Measurements from ENCODE around the gene DMBT1.
A peak's percentile ranks its signal among the peaks of the same experiment; 100 is the strongest.

DMBT1 gene

DNA sequence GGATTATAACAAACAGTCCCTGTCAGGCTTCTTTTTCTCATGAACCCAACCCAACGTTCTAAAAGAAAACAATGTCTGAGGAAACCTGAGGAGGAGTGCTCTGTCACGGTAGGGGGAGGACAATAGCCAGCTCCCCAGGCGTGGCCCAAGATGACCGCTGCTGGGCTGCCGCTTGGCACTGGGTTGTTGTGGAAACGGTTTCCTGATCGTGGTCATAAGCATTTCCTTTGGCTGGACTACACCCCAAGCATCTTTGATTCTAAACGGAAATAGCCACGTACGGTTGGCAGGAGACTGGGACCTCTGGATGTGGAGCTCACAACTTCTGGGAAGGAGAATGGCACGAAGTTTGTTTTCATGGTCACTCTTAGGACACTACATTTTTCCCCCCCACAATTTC, 30.4 kb upstream of the DMBT1 start:
- Histone ChIP-seq H3K4me1 (ENCODE audit: control insufficient read depth in 2 of 2, insufficient read depth in 1 of 2, low read depth in 1 of 2, low read length in 2 of 2) (no peaks in the 10 kb centered on the region), H3K9me3 (replicated peaks in 1 of 2; ENCODE audit: control insufficient read depth in 2 of 2, insufficient read depth in 1 of 2, low read depth in 1 of 2, low read length in 2 of 2) (no peaks in the 10 kb centered on the region), H2BK12ac (ENCODE audit: low read length) (no peak overlapping the region), H2AK5ac (ENCODE audit: low read depth, low read length) (no peak overlapping the region), H3K14ac (ENCODE audit: low read length) (no peak overlapping the region), H3K4ac (ENCODE audit: low read length) (no peak overlapping the region), H3K18ac (ENCODE audit: low read length) (no peak overlapping the region), H3K4me3 (ENCODE audit: low read length in 2 of 2) (no peak overlapping the region), H2BK120ac (ENCODE audit: low read depth, low read length) (no peak overlapping the region), H3K9ac (ENCODE audit: low read depth, low read length, poor library complexity) (no peak overlapping the region), H2AFZ (ENCODE audit: low read length) (peak overlapping the region; percentile 19), H3K79me1 (ENCODE audit: low read depth, low read length) (no peaks in the 10 kb centered on the region), H2BK15ac (ENCODE audit: low read length) (no peak overlapping the region), H3K27ac (replicated peaks; ENCODE audit: low read length) (no peak overlapping the region), H3K4me2 (ENCODE audit: insufficient read depth, low read length, poor library complexity, severe bottlenecking) (no peak overlapping the region), H3K36me3 (replicated peaks in 1 of 2; ENCODE audit: control insufficient read depth in 2 of 2, insufficient read depth in 2 of 2, low read length in 2 of 2) (no peaks in the 10 kb centered on the region), H3K23ac (ENCODE audit: low read depth, low read length, poor library complexity) (no peak overlapping the region), H4K91ac (ENCODE audit: low read depth, low read length, poor library complexity) (no peak overlapping the region), H4K8ac (ENCODE audit: low read depth, low read length) (no peak overlapping the region), H3K27me3 (ENCODE audit: control insufficient read depth in 3 of 3, insufficient read depth in 3 of 3, low read depth in 1 of 3, low read length in 3 of 3) (peaks cover 0 to 25% (median 0%) of the 10 kb centered on the region in 3 experiments), H2BK5ac (ENCODE audit: low read length) (no peak overlapping the region)
- DNase-seq (ENCODE audit: low spot score): no peak
- WGBS, 2 donors (ENCODE audit: extremely low coverage in 2 of 2, insufficient read length in 2 of 2, insufficient replicate concordance in 1 of 2): no CpG with 5 or more reads among the region's 11 CpGs

DNA sequence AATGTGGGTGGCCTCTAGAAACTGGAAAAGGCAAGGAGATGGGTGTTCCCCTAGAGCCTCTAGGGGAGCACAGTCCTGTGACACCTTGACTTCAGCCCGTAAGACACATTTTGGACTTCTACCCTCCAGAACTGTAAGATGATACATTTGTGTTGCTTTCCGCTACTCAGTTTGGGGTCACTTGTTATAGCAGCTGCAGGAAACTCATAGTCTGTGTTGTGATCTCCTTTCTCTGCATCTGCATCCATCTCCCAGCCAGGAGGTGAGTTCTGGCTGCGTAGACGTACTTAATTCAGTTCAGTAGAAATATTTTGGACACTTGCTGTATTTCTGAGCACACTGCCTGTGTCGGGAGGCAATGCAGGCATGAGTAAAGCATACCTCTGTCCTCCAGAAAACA, 29.3 kb upstream of the DMBT1 start:
- Histone ChIP-seq H3K4ac (ENCODE audit: low read length) (no peak overlapping the region), H3K14ac (ENCODE audit: low read length) (no peak overlapping the region), H3K23ac (ENCODE audit: low read depth, low read length, poor library complexity) (no peak overlapping the region), H2BK15ac (ENCODE audit: low read length) (no peak overlapping the region), H2AFZ (ENCODE audit: low read length) (no peak overlapping the region), H3K4me1 (ENCODE audit: control insufficient read depth in 2 of 2, insufficient read depth in 1 of 2, low read depth in 1 of 2, low read length in 2 of 2) (no peaks in the 10 kb centered on the region), H2BK5ac (ENCODE audit: low read length) (no peak overlapping the region), H2BK12ac (ENCODE audit: low read length) (no peak overlapping the region), H3K79me1 (ENCODE audit: low read depth, low read length) (no peaks in the 10 kb centered on the region), H3K4me2 (ENCODE audit: insufficient read depth, low read length, poor library complexity, severe bottlenecking) (no peak overlapping the region), H3K18ac (ENCODE audit: low read length) (no peak overlapping the region), H2AK5ac (ENCODE audit: low read depth, low read length) (no peak overlapping the region), H3K36me3 (replicated peaks in 1 of 2; ENCODE audit: control insufficient read depth in 2 of 2, insufficient read depth in 2 of 2, low read length in 2 of 2) (no peaks in the 10 kb centered on the region), H2BK120ac (ENCODE audit: low read depth, low read length) (no peak overlapping the region), H3K4me3 (ENCODE audit: low read length in 2 of 2) (no peak overlapping the region), H4K91ac (ENCODE audit: low read depth, low read length, poor library complexity) (no peak overlapping the region), H3K9ac (ENCODE audit: low read depth, low read length, poor library complexity) (no peak overlapping the region), H4K8ac (ENCODE audit: low read depth, low read length) (no peak overlapping the region), H3K27ac (replicated peaks; ENCODE audit: low read length) (no peak overlapping the region), H3K27me3 (ENCODE audit: control insufficient read depth in 3 of 3, insufficient read depth in 3 of 3, low read depth in 1 of 3, low read length in 3 of 3) (peaks cover 0 to 17% (median 0%) of the 10 kb centered on the region in 3 experiments), H3K9me3 (replicated peaks in 1 of 2; ENCODE audit: control insufficient read depth in 2 of 2, insufficient read depth in 1 of 2, low read depth in 1 of 2, low read length in 2 of 2) (no peaks in the 10 kb centered on the region)
- DNase-seq (ENCODE audit: low spot score): no peak
- no CpG with 5 or more reads among the region's 5 CpGs for WGBS, 2 donors (ENCODE audit: extremely low coverage in 2 of 2, insufficient read length in 2 of 2, insufficient replicate concordance in 1 of 2)

DNA sequence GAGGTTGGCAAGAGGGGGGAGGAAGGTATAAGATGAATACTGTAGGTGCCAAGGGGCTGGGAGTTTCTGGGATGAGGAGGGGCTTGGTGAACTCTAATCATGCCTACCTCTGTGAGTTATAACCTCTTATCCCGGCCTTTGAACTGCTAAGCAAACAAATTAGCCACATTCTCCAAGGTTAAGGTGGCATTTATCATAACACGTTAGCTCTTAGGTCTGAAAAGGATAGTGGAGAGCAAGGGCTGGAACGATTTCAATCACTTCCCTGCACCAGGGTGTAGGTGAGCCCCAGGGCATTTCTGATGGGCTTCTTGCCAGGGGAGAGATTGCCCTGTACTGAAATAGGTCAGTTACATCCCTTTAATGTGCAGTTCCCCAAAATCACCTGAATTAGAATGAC, 28.6 kb upstream of the DMBT1 start:
- H3K4me2 ChIP-seq (ENCODE audit: insufficient read depth, low read length, poor library complexity, severe bottlenecking): no peak overlapping the region
- no peak overlapping the region for H2BK12ac ChIP-seq (ENCODE audit: low read length)
- no peak overlapping the region for H3K4me3 ChIP-seq (ENCODE audit: low read length in 2 of 2)
- H2AFZ ChIP-seq (ENCODE audit: low read length): no peak overlapping the region
- peaks cover 0 to 13% (median 0%) of the 10 kb centered on the region in 3 experiments for H3K27me3 ChIP-seq (ENCODE audit: control insufficient read depth in 3 of 3, insufficient read depth in 3 of 3, low read depth in 1 of 3, low read length in 3 of 3)
- no peaks in the 10 kb centered on the region for H3K36me3 ChIP-seq (replicated peaks in 1 of 2; ENCODE audit: control insufficient read depth in 2 of 2, insufficient read depth in 2 of 2, low read length in 2 of 2)
- H3K14ac ChIP-seq (ENCODE audit: low read length): no peak overlapping the region
- H3K23ac ChIP-seq (ENCODE audit: low read depth, low read length, poor library complexity): no peak overlapping the region
- no peaks in the 10 kb centered on the region for H3K79me1 ChIP-seq (ENCODE audit: low read depth, low read length)
- H4K8ac ChIP-seq (ENCODE audit: low read depth, low read length): no peak overlapping the region
- no peak overlapping the region for H2BK120ac ChIP-seq (ENCODE audit: low read depth, low read length)
- H3K4me1 ChIP-seq (ENCODE audit: control insufficient read depth in 2 of 2, insufficient read depth in 1 of 2, low read depth in 1 of 2, low read length in 2 of 2): no peaks in the 10 kb centered on the region
- H3K4ac ChIP-seq (ENCODE audit: low read length): no peak overlapping the region
- no peak overlapping the region for H3K18ac ChIP-seq (ENCODE audit: low read length)
- no peak overlapping the region for H3K27ac ChIP-seq (replicated peaks; ENCODE audit: low read length)
- no peak overlapping the region for H2BK5ac ChIP-seq (ENCODE audit: low read length)
- WGBS, 2 donors (ENCODE audit: extremely low coverage in 2 of 2, insufficient read length in 2 of 2, insufficient replicate concordance in 1 of 2): no CpG with 5 or more reads among the region's 3 CpGs
- no peaks in the 10 kb centered on the region for H3K9me3 ChIP-seq (replicated peaks in 1 of 2; ENCODE audit: control insufficient read depth in 2 of 2, insufficient read depth in 1 of 2, low read depth in 1 of 2, low read length in 2 of 2)
- H3K9ac ChIP-seq (ENCODE audit: low read depth, low read length, poor library complexity): no peak overlapping the region
- no peak overlapping the region for H2BK15ac ChIP-seq (ENCODE audit: low read length)
- no peak for DNase-seq (ENCODE audit: low spot score)
- H2AK5ac ChIP-seq (ENCODE audit: low read depth, low read length): no peak overlapping the region
- H4K91ac ChIP-seq (ENCODE audit: low read depth, low read length, poor library complexity): no peak overlapping the region

DNA sequence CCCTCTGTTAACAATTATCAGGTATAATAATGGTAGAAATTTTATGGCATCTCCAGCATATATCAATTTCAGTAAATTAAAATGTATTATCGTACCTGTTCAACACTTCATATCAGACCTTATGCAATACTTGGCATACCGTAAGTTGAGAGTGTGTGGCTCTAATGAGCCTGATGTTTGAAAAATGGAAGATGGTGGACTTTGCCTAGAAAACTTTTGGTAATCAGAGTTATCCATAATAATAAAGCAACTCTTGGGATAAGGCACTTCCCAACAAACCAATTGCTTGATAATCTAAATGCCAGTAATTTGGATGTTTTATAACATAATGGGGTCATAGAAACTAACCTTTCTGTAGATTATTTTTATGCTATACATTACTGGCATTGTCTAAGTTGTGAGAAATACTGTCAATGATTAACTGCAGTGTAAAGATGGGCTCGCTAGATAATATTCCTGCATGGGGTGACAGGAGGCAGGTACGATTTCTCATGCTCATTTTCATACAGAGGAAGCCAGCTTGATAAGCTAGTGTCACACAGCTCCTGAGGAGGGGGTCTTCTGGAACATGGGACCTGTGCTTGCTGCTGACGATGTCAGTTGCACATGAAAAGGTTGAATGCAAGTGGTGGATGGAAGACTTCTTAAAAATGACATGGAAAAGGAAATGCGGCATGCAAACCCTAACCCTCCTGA, 27.8 kb upstream of the DMBT1 start:
- H3K14ac ChIP-seq (ENCODE audit: low read length): no peak overlapping the region
- H3K18ac ChIP-seq (ENCODE audit: low read length): no peak overlapping the region
- no peak overlapping the region for H3K23ac ChIP-seq (ENCODE audit: low read depth, low read length, poor library complexity)
- H3K4ac ChIP-seq (ENCODE audit: low read length): no peak overlapping the region
- H2BK120ac ChIP-seq (ENCODE audit: low read depth, low read length): no peak overlapping the region
- no peak overlapping the region for H3K4me3 ChIP-seq (ENCODE audit: low read length in 2 of 2)
- no peaks in the 10 kb centered on the region for H3K79me1 ChIP-seq (ENCODE audit: low read depth, low read length)
- no peak overlapping the region for H3K4me2 ChIP-seq (ENCODE audit: insufficient read depth, low read length, poor library complexity, severe bottlenecking)
- WGBS, 2 donors (ENCODE audit: extremely low coverage in 2 of 2, insufficient read length in 2 of 2, insufficient replicate concordance in 1 of 2): no CpG with 5 or more reads among the region's 6 CpGs
- no peak overlapping the region for H2BK15ac ChIP-seq (ENCODE audit: low read length)
- H2BK12ac ChIP-seq (ENCODE audit: low read length): no peak overlapping the region
- no peaks in the 10 kb centered on the region for H3K9me3 ChIP-seq (replicated peaks in 1 of 2; ENCODE audit: control insufficient read depth in 2 of 2, insufficient read depth in 1 of 2, low read depth in 1 of 2, low read length in 2 of 2)
- no peaks in the 10 kb centered on the region for H3K36me3 ChIP-seq (replicated peaks in 1 of 2; ENCODE audit: control insufficient read depth in 2 of 2, insufficient read depth in 2 of 2, low read length in 2 of 2)
- no peak overlapping the region for H2AK5ac ChIP-seq (ENCODE audit: low read depth, low read length)
- no peak for DNase-seq (ENCODE audit: low spot score)
- H4K8ac ChIP-seq (ENCODE audit: low read depth, low read length): no peak overlapping the region
- H4K91ac ChIP-seq (ENCODE audit: low read depth, low read length, poor library complexity): no peak overlapping the region
- H3K4me1 ChIP-seq (ENCODE audit: control insufficient read depth in 2 of 2, insufficient read depth in 1 of 2, low read depth in 1 of 2, low read length in 2 of 2): no peaks in the 10 kb centered on the region
- H3K9ac ChIP-seq (ENCODE audit: low read depth, low read length, poor library complexity): no peak overlapping the region
- H3K27me3 ChIP-seq (ENCODE audit: control insufficient read depth in 3 of 3, insufficient read depth in 3 of 3, low read depth in 1 of 3, low read length in 3 of 3): peaks cover 0 to 13% (median 0%) of the 10 kb centered on the region in 3 experiments
- no peak overlapping the region for H2BK5ac ChIP-seq (ENCODE audit: low read length)
- H2AFZ ChIP-seq (ENCODE audit: low read length): no peak overlapping the region
- no peak overlapping the region for H3K27ac ChIP-seq (replicated peaks; ENCODE audit: low read length)
